ENCODE results near the gene VWA7.

- TF ChIP-seq CTCF (conservative IDR thresholded peaks at IDR 0.05): no peak
- TF ChIP-seq ZFX (IDR thresholded peaks at IDR 0.05): no peak
These were observed 56.8 kb downstream of the VWA7 start for GRCh38 chr6:31720196-31720770.
